ENCODE measurements around the gene PTPN7. TPM values are rescaled to one million over a fixed set of nuclear protein-coding genes. Genes with fewer than 3 reads are reported as not detected.

Gene PTPN7
- total and polyA plus RNA-seq, 4 donors = 0.75 to 7.0 (median 1.7) TPM

DNA sequence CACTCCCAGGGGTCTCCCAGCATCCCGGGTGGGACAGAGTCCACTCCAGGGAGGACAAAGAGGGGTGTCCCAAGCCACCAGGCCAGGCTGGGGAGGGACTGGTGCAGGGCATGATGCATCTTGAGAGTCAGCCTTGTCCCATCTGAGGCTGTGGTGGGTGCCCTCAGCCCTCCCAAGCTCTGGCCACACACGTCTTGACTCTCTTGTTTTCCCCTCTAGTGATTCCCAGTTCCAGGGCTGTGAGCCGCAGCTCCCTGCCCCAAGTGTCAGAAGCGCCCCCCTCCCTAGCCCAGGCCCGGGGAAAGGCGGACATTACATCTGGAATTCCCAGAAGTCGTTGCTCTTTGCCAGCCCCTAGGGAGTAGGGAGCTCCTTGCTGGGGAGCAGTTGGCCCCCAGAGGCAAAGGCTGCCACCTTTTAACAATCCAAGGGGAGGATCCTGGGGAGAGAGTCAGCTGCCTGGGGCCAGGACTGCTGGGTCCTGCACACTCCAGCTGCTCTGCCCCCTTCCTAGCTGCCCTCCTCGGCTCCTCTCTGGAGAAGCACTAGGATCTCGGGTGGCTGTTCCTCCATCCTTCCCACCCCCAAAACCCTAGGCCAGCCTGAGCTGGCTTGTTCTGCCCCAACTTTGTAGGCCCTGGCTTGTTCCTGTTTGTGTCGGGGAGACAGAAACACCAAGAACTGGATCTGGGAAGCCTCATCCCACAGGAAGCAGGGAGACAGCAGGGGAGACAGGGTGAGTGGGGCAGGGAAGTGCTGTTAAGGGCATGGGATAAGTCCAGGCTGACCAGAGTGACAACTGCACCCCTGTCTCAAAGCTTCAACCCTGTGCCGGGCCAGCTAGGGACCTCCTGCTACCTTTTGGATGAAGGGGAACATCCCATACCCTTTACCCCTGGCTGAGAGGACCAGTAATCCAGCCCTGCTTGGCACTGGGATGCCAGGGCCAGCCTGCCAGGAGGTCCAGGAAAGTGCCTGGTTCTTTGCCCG lies 3.2 kb upstream of the PTPN7 start (continued):
- TF ChIP-seq NR2F2 (IDR thresholded peaks at IDR 0.05) = no peak

DNA sequence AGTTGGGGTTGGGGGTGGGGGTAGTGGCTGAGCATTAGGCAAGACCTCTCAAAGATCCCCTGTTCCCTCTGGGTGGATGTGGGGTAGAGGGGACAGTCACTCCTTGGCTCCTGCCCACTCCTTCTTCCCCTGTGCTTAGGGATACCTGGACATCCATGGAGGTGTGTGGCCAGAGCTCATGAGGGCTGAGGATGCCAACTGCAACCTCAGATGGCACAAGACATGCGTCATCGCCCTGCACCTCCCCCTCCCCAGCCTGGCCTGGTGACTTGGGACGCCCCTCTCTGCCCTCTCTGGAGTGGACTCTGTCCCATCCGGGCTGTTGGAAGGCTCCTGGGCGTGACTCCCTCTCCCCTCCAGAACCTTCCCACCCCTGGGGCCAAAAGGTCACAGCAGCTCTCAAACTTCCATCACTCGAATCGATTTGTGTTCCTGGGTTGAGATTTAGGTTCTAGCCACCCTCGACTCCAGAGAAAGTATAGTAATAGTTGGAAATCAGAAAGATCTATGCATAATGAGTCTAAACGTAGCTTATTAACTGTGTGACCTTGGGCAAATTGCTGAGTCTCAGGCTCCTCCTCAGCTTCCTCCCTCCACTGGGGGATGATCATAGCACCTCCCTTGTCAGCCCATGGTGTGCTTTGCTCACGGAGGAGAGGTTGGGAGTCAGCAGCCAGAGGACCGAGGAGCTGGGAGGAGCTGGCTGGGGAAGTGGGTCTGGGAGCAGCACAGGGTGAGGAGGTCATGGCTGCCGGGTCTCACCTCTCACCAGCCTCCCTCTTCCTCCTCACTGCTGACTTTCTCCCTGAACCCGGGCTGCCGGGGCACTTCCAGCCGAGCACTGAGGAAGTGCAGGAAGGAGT lies 2.2 kb upstream of the PTPN7 start:
- Histone ChIP-seq H3K36me3 (ENCODE audit: control insufficient read depth in 4 of 4, insufficient read depth in 3 of 4, low read depth in 1 of 4, low read length in 3 of 4) (no peaks in the 10 kb centered on the region), H3K27me3 (ENCODE audit: control insufficient read depth in 4 of 4, insufficient read depth in 4 of 4, low read length in 3 of 4) (no peaks in the 10 kb centered on the region), H3K9me3 (ENCODE audit: control insufficient read depth in 4 of 4, low read length in 3 of 4) (no peaks in the 10 kb centered on the region), H3K4me1 (ENCODE audit: control insufficient read depth in 4 of 4, insufficient read depth in 4 of 4, low read length in 3 of 4) (peaks cover 0 to 3% (median under 1%) of the 10 kb centered on the region in 4 donors), H3K9ac (ENCODE audit: low read depth in 1 of 2, low read length in 2 of 2) (no peak overlapping the region), H3K4me3 (ENCODE audit: low read depth in 1 of 3, low read length in 3 of 3) (no peak overlapping the region), H3K27ac (ENCODE audit: low read depth in 1 of 2, low read length in 2 of 2) (no peak overlapping the region)
- DNase-seq (ENCODE audit: low spot score) = no peak
- TF ChIP-seq EGR1 (IDR thresholded peaks at IDR 0.05; ENCODE audit: low read depth in 2 of 2) = no peak
- no peak for TF ChIP-seq NR2F2 (IDR thresholded peaks at IDR 0.05)
- no peak for TF ChIP-seq FOXA2 (IDR thresholded peaks at IDR 0.05)
- no peak for TF ChIP-seq GABPA (IDR thresholded peaks at IDR 0.05 in 1 of 2, conservative IDR thresholded peaks at IDR 0.05 in 1 of 2)
- no peak for TF ChIP-seq FOXA1 (IDR thresholded peaks at IDR 0.05)
- 44% methylated on average over 15 of the region's 15 CpGs for WGBS

DNA sequence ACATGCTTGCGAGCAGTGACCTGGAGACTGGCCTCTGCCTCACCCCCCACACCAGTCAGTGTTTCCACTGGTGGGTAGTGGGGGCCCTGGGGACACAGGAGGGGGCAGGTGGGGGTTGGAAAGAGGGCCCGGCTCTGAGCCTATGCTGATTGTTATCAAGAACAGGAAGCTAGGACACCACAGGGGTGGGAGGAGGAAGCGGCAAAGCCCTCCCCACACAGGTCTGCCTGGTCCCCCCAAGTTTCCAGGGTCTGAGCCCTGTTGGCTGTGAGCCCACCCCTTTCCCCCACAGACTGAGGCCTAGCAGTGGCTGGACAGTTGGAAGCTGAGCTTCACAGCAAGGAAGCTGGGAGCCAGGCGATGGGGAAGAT lies 1.6 kb upstream of the PTPN7 start:
- Histone ChIP-seq H3K9ac (ENCODE audit: low read depth in 1 of 2, low read length in 2 of 2) (no peak overlapping the region), H3K27me3 (ENCODE audit: control insufficient read depth in 4 of 4, insufficient read depth in 4 of 4, low read length in 3 of 4) (no peaks in the 10 kb centered on the region), H3K4me1 (ENCODE audit: control insufficient read depth in 4 of 4, insufficient read depth in 4 of 4, low read length in 3 of 4) (peaks cover 0 to 3% (median under 1%) of the 10 kb centered on the region in 4 donors), H3K36me3 (ENCODE audit: control insufficient read depth in 4 of 4, insufficient read depth in 3 of 4, low read depth in 1 of 4, low read length in 3 of 4) (no peaks in the 10 kb centered on the region), H3K9me3 (ENCODE audit: control insufficient read depth in 4 of 4, low read length in 3 of 4) (no peaks in the 10 kb centered on the region), H3K4me3 (ENCODE audit: low read depth in 1 of 3, low read length in 3 of 3) (no peak overlapping the region), H3K27ac (ENCODE audit: low read depth in 1 of 2, low read length in 2 of 2) (no peak overlapping the region)
- DNase-seq (ENCODE audit: low spot score) = no peak
- no peak for TF ChIP-seq REST (IDR thresholded peaks at IDR 0.05)
- TF ChIP-seq SP1 (IDR thresholded peaks at IDR 0.05) = no peak
- TF ChIP-seq GABPA (IDR thresholded peaks at IDR 0.05 in 1 of 2, conservative IDR thresholded peaks at IDR 0.05 in 1 of 2) = no peak
- no peak for TF ChIP-seq NR2F2 (IDR thresholded peaks at IDR 0.05)
- TF ChIP-seq, protein P1, sequence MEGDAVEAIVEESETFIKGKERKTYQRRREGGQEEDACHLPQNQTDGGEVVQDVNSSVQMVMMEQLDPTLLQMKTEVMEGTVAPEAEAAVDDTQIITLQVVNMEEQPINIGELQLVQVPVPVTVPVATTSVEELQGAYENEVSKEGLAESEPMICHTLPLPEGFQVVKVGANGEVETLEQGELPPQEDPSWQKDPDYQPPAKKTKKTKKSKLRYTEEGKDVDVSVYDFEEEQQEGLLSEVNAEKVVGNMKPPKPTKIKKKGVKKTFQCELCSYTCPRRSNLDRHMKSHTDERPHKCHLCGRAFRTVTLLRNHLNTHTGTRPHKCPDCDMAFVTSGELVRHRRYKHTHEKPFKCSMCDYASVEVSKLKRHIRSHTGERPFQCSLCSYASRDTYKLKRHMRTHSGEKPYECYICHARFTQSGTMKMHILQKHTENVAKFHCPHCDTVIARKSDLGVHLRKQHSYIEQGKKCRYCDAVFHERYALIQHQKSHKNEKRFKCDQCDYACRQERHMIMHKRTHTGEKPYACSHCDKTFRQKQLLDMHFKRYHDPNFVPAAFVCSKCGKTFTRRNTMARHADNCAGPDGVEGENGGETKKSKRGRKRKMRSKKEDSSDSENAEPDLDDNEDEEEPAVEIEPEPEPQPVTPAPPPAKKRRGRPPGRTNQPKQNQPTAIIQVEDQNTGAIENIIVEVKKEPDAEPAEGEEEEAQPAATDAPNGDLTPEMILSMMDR (IDR thresholded peaks at IDR 0.05; ENCODE audit: low read depth, low read length, missing input control) = no peak
- TF ChIP-seq FOXA2 (IDR thresholded peaks at IDR 0.05) = no peak
- no peak for TF ChIP-seq EGR1 (IDR thresholded peaks at IDR 0.05; ENCODE audit: low read depth in 2 of 2)
- TF ChIP-seq HNF4A (conservative IDR thresholded peaks at IDR 0.05) = no peak
- TF ChIP-seq, protein P2, sequence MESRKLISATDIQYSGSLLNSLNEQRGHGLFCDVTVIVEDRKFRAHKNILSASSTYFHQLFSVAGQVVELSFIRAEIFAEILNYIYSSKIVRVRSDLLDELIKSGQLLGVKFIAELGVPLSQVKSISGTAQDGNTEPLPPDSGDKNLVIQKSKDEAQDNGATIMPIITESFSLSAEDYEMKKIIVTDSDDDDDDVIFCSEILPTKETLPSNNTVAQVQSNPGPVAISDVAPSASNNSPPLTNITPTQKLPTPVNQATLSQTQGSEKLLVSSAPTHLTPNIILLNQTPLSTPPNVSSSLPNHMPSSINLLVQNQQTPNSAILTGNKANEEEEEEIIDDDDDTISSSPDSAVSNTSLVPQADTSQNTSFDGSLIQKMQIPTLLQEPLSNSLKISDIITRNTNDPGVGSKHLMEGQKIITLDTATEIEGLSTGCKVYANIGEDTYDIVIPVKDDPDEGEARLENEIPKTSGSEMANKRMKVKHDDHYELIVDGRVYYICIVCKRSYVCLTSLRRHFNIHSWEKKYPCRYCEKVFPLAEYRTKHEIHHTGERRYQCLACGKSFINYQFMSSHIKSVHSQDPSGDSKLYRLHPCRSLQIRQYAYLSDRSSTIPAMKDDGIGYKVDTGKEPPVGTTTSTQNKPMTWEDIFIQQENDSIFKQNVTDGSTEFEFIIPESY (IDR thresholded peaks at IDR 0.05) = no peak
- WGBS = 85% methylated on average over 4 of the region's 4 CpGs

Measured in liver (tissue), 9 donors.